GM19372 (cell line): Measurements from ENCODE around the gene EPHA8.

ENCODE experiments used
- ATAC-seq: cut with Tn5 transposase; IDR thresholded peaks from one replicate; pipeline ENCODE4 v1.9.1; 2021; ENCODE audit warnings: mild to moderate bottlenecking, low read depth, moderate library complexity; ENCODE audit not compliant: unreplicated experiment

EPHA8 gene

DNA sequence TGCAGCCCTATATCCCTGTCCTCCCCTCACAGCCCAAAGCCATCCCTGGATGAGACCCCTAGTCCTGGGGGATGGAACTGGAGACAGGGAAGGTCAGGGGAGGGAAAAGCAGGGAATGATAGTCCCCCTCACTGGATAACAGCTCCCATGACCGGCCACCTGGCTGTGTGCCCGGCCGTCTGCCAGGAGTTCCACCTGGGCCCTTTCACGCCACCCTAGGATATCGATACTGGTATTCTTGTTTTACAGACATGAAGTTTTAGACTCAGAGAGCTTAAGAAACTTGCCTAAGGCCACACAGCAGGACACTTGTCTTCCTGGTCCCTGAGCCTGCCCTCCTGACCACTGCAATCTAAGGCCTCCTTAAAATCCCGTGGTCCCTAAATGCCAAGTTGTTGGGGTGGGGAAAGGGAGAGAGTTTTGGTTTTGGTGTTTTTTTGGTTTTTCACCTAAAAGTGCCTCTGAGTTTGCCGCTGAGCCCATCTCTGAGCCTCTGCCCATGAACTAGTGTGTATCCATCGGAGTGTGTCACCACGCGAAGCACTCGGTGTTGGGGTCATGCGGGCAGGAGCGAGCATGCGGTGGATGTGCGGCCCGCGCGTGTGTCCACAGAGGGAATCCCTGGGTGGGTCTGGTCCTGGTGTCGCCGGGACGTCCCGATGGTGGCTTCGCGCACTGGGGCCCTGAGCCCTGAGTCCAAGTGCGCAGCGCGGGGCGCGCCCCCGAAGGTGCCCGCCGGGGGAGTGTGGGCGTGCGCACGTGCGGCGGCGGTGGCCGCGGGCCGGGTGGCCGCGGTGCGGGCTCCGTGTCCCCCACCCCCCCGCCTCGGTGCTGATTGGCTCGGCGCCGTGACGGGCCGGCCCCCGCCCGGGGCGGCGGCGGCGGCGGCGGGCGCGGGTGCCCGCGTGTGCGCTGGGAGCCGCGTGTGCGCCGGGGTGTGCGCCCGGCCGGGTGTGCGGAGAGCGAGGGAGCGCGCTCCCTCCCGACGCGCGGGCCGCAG lies at the start of gene EPHA8:
TSS of gene EPHA8 (plus strand) at position 906 of the 1,000 bp plus-strand sequence. CDS start 147 bp downstream, outside the sequence.
- ATAC-seq: no peak

DNA sequence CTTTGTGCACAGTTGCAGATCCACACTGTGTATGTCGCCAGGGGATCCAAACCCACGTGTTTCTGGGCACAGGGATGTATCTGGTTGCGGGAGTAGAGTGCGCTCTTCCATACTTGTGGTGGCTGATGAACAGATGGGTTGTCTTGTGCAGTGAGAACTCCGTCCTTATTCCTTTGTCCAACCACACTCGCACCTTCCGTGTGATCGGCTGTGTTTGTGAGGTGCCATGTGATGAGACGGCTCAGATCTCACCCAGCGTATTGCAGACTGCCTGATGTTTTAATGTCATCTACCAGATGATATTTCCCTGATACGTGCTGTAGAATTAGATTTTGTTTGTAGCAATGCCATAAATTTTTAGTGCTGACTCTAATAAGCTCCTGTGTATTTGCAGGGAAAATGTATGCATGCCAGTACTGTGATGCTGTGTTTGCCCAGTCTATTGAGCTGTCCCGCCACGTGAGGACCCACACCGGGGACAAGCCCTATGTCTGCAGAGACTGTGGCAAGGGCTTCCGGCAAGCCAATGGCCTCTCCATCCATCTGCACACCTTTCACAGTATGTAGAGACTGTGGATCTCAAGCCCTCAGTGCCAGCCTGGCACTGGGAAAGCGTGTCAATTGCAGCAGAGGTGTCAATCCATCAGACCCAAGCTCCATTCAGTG lies 46.2 kb upstream of the EPHA8 start:
- ATAC-seq: no peak

DNA sequence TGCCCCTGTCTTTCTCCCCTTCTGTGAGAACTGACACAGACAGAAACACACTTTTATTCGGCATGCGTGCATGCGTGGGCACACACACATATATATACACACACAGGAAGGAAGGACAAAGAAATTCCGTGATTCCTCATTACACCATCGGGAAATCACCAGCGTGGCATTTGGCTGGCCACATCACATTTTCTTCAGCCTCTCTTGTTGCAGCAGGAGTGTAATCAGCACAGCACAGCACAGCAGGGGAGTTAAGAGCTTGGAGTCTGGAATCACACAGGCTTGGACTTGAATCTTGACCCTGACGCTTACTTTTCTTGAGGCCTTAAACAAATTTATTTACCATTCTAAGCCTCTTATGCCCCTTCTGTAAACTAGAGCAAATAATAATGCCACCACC lies 45.3 kb upstream of the EPHA8 start:
- ATAC-seq: no peak

DNA sequence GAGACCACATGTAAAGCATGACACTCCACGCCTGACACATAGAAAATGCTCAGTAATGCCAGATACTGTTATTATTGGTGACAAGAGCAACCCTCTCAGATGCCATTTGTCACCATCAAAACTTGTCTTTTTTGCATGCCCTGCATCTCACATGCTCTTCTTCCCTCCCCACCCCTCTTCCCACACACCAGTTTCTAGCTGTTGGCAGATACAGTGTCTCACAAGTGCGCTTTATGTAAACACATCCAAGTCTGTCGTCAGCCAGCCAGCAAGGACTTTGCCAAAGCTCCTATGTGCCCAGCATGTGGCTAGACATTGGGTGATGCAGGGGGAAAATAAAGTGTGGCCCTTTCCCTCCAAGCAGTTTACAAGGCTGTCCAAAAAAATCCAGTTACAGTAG lies 44.9 kb upstream of the EPHA8 start:
- ATAC-seq: no peak

DNA sequence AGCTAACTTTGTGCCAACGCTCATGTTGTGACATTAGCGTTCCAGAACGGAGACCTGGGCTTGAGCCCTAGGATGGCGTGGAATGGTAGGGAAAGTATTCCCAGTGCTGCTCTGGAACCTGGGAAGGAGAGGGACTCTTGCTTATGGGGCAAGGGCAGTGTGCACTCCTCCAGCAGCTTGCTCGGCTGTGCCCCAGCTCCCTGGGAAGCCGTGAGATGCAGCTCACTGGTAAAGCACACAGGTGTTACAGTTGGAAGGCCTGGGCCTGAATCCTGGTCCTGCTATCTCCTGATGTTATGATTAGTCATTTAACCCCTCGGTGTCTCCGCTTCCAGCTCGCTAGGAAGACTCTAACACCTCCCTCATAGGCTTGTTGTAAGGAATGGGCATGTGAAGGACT lies 42.4 kb upstream of the EPHA8 start:
- ATAC-seq: no peak

DNA sequence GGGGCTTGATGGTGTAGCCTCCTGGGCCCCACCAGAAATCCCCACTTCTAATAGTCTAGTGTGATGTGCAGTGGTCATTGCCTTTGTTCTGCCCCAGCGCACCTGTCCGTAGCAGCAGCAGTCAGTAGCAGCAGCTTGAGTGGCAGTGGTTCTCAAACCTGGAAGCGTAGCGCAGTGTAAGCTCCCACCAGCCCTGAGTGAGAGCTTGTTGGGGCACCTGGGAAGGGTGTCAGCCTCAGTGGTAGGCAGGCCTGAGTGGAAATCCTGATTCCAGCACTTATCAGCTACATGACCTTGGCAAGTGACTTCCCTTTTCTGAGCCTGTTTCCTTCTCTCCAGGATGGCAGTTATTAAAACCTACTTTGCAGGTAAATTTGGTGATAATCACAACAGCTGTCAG lies 41.6 kb upstream of the EPHA8 start:
- no peak for ATAC-seq

DNA sequence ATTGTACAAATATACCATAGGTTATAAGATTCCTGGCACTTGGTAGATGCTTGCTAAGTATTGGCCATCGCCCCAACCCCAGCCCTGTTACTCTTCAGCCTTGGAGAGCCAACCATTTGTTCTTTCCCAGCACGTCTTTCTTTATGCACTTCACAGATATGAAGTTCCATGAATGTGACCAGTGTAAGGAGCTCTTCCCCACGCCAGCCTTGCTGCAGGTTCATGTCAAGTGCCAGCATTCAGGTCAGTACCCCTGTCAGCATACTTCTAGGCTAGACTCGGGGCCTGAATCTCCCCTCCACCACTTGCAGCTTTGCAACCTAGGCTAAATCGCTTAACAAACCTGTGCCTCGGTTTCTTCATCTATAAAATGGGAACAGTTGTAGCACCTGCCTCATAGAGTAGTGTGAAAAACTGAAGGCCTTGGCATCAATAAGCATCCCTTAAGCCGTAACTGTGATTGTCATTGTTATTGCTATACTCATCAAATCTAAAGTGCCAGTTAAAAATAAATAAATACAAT lies 41.0 kb upstream of the EPHA8 start:
- ATAC-seq: no peak

DNA sequence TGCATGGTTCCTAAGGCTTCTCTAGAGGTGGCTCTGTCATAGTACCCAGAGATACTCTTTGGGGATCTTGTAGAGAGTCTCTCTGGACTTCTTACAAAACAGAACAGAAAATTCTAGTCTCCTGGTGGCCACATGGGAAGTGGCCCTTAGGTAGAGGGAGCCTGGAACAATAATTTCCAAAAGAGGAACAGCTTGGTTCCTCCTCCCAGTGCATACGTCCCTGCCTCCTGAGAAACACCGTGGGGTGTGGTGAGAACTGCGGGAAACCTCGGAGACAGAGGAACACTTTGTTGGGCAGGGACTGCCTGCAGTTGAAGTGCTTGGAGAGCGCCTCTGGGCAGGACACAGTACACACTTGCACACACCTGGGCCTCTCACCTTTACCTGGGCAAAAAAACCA lies 38.8 kb upstream of the EPHA8 start:
- ATAC-seq: no peak

DNA sequence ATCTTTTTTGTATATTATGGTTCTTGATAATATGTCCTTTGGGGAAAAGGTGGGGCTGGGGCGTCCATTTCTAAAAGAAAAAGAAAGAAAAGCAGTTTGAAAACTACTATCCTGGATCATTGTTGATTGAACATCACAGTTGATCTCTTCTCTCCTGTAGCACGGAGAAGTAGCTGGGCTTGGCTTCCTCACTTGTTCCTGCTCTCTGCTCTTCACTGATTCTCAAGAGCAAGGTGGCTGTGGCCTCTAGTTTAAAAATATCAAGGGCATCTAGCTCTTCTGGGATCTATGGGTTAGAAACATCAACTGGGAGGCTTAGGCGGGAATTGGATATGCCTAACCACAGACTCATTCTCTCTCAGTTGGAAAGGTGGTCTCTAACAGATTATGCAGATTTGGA lies 38.1 kb upstream of the EPHA8 start:
- no peak for ATAC-seq

DNA sequence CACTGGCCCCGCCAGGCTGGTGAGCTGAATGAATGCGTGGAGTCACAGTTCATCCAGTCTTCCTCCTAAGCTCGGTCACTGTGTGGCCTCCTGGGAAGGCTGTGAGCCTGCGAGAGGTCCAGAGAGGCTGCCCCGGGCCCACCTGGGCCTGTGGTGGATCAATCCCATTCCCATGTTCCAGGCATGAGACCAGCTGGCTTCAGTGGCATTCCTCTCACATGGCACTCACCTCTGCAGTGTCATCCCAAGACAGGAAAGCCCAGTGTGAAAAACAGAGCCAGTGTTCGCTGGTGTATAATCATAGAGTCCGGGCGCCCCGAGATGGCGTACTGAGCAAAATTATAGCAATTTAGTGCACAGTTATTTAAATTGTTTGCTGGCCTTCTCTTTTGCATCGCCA lies 37.6 kb upstream of the EPHA8 start:
- ATAC-seq: no peak

DNA sequence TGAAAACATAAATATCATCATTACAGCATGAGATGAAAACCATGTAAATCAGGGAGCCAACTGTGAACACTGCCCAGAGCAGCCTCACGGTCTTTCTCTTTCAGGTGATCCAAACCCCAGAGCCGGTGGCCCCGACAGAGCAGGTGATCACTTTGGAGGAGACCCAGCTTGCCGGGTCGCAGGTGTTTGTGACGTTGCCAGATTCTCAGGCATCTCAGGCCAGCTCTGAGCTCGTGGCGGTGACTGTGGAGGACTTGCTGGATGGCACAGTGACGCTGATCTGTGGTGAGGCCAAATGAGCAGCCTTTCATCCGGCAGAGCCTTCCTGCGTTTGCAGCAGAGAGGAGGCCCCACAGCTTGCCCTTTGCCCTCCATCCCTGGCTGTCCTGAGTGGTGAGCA lies 37.2 kb upstream of the EPHA8 start:
- no peak for ATAC-seq

DNA sequence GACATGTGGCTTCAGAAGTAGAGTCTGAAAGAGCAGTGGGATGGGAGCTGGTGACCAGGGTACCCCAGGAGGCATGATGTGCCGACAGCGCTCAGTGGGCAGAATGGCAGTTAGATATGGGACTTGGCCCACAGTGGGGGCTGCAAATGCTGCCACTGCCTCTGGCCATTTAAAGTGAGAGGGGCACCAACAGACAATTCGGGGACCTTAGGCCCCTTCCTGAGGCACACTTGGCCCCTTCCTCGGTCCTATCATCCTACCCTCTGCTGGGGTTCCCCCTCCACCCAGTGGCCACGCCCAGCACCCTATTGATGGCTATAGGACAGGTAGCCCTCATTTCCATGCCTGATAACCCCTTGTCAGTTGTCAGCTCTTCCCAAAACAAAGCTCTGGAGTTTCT lies 36.6 kb upstream of the EPHA8 start:
- ATAC-seq: no peak

DNA sequence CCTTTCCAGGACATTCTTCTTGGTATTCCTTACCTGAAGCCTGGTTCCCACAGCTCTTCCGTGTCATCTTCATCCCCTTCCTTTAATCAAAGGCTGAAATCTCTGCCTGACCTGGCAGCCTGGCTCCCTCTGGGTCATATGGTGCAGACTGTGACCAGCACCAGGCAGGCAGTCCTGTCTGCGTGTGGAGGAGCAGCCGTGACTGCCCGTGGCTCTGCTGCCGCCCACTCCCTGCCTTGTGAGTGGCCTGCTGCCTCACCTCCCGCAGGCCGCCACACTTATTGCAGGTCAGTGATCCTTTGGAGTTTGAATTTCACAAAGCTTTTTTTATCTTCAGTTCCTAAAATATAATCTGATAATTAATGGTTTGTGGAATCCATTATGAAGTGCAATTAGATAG lies 36.2 kb upstream of the EPHA8 start:
- no peak for ATAC-seq

DNA sequence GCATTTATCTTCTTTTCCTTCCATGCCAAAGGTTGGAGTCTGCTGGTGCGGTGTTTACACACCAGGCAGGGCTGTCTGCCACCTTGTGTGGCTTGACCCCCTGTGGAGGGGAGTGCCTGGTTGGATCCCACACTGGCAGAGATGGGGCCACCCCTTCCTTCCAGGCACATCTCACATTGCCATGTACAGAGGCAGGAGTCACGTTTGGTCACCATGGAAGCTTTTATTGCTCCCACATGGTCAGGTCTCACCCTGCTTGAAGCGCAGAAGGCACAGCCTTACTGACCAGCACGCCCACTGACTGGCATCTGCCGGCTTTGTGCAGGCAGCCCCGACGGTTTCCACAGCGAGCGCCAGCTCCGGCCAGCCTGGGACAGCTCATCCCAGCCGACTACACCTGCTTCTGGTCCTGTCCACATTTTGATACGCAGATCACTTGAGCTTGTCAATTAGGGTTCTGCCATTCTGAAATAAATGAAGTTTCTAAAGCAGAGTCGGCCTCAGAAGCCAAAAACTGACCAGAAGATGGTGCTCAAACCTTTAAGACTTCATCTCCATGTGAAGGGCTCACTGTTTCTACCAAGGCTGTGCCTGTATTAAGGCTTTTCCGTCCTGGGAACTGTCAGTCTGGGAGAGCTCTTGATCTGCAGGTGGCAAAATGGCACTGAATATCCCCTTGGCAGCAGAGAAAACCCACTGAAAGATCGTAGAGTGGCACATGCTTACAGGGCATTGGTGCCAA lies 35.6 kb upstream of the EPHA8 start:
- ATAC-seq: no peak

DNA sequence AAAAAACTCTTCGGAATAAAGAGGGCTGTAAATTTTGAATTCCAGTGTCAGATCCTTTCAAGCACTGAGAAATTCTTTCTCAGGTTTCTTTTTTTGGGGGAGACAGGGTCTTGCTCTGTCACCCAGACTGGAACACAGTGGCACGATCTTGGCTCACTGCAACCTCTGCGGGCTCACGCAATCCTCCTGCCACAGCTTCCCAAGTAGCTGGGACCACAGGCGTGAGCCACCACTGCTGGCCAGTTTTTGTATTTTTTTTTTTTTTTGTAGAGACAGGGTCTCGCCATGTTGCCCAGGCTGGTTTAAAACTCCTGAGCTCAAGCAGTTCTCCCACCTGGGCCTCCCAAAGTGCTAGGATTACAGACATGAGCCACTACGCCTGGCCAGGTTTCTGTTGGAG lies 34.8 kb upstream of the EPHA8 start:
- no peak for ATAC-seq

DNA sequence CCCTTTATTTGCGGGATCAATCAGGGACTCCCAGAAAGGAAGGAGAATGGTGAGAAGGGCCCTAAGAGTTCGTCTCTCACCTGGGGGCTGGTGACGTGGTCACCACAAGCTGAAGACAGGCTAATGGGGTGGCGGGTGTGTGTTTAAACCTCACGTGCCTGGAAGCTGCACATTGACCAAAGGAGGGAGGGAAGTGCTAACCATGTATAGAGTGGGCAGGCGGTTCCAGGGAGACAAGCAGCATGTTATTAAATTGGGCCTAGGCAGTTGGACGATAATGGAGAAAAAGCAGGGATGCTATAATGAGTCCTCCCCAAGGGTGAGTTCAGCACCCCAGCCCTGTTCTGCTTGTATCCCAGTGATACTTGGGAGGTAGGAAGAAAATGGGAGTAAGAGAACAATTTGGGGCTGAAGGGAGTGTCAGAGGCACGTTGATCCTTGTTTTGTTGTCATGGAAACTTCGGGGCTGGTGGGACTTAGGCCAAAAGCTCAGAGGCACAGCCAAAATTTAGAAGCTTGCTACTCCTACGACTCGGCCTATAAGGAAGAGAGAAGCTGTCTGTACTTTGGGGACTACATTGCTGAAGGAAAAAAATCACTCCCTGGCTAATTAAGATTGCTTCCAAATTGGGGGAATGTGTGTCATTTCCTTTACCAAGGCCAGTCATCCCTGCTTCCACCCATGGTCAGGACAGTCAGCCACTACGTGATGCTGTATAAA lies 33.2 kb upstream of the EPHA8 start:
- ATAC-seq: no peak

DNA sequence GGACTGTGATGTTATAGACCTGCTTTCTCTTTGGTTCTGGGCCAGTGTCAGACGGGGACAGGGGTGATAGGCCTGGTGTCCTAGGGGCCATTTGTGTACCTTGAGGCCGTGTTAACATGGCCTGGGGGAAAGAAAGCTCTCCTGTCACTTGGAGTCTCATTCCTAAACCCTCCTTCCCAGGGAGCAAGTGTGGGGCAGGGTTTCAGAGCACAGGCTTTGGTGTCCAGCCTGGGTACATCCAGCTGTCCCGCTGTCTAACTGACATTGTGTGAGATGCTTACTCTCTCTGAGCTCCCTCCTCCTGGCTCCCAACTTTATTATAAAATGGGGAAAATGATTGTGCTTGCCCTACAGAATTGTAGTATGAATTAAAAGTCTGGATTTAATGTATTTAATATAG lies 32.6 kb upstream of the EPHA8 start:
- no peak for ATAC-seq

DNA sequence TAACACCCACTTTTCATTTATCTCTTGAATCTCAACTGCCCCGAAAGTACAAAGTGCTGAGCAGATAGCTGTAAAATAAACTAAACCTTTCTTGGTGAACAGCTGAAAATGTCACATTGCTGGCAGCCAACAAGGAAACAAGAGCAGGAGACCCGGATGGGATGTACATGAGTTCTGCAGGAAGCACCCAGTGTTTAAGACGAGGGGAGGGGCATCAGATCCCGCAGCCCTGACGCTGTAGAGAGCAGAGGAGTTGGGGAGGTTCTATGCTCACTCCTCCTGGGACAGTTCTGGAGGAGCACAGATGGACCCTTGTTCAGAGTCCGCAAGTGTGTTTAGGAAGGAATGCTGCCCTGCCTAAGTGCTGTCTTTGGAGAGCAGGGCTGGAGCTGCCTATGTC lies 32.0 kb upstream of the EPHA8 start:
- no peak for ATAC-seq

DNA sequence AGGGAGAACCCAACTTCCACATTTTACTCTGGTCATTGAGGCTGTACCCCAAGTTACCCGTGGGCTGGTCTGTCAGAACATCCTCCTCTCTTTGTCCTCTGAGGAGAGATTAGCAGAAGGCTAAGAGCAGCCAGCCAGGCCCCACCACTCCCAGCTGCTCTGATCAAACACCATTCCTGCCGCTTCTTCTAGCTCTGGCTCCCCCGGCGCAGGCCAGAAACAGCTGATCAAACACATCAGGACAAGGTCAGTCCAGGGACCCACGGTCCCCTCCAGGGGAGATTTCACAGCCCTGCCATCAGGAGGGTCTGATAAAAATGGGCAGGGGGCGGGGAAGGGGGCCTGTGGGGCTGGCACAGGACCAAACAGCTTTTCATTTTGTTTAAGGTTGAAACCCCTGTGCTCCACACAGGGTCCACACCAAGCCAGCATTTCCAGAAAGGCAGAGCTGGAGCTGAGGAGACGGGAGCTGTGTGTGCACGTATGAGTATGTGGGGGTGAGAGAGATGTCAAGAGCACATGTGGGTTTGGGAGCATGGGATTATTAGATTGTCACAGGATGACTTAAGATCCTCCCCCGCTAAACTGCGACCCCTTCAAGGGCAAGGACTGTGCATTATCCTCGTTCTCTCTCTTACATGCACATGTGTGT lies 29.9 kb upstream of the EPHA8 start:
- no peak for ATAC-seq

DNA sequence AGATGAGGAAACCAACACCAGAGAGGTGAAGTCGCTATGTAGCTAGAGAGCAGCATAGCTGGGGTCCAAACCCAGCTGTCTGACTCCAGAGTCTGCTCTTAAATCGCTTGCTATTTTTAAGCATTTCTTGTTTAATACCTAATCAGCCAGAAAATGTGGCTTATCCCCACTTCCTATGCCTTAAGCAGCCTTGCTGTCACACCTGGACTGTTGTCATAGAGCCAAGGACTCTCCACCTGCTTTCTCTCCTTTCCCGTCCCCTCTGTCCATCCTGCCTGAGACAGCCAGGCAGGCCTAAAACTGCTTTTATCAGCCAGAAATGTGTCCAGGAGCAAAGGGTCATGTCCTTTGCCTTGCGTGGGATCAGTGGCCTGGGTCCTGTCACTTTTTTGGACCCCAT lies 28.3 kb upstream of the EPHA8 start:
- ATAC-seq: no peak
